Activated B cell treated with CpG ODN at 0.5 μM for 24 hours (primary cell): ENCODE measurements around the gene PLEK2. TPM values are rescaled to one million over a fixed set of nuclear protein-coding genes. Genes with fewer than 3 reads are reported as not detected.

Experiments used
- ATAC-seq: fragments of 200-7000 bp; cut with Tn5 transposase; one replicate; pipeline ENCODE4 v1.10.0; 2021; ENCODE audit warnings: low read depth, mild to moderate bottlenecking, moderate library complexity
- CTCF ChIA-PET: fragments of 350-600 bp; sonication (Branson Sonifier 250); formaldehyde crosslinking; loops from one replicate; lab custom pipeline; 2021; ENCODE audit warnings: antibody characterized with exemption; lab: Charles Lee
- POLR2A ChIA-PET: fragments of 350-600 bp; sonication (Branson Sonifier 250); formaldehyde crosslinking; loops from one replicate; lab custom pipeline; 2021; ENCODE audit warnings: antibody characterized with exemption; lab: Charles Lee
- DNase-seq: peaks from one replicate; pipeline ENCODE4 v3.0.0; 2022
- H3K27ac Mint-ChIP-seq: one replicate; pipeline ENCODE4 v1.8.0; 2020; ENCODE audit warnings: mixed read lengths
- H3K27me3 Mint-ChIP-seq: one replicate; pipeline ENCODE4 v1.8.0; 2021; ENCODE audit warnings: mixed read lengths
- H3K36me3 Mint-ChIP-seq: one replicate; pipeline ENCODE4 v1.8.0; 2021; ENCODE audit warnings: low read depth, mixed read lengths
- H3K4me1 Mint-ChIP-seq: one replicate; pipeline ENCODE4 v1.8.0; 2021; ENCODE audit warnings: mixed read lengths
- H3K4me3 Mint-ChIP-seq: one replicate; pipeline ENCODE4 v1.8.0; 2020; ENCODE audit warnings: mild to moderate bottlenecking, mixed read lengths
- H3K9me3 Mint-ChIP-seq: one replicate; pipeline ENCODE4 v1.8.0; 2020; ENCODE audit warnings: mixed read lengths
- intact Hi-C: fragments of 100-400 bp; cut with micrococcal nuclease; formaldehyde crosslinking; loops from one replicate; pipeline ENCODE4 v1.15.1; 2024
- total RNA-seq: library from RNA; stranded (reverse); gene quantifications from 2 replicates; pipeline ENCODE4 v1.2.3, GENCODE V29; 2022
- TF ChIP-seq, protein P1 (sequence below): fragments of 200-600 bp; IDR thresholded peaks from one replicate; pipeline ENCODE4 v1.8.0; 2022; ENCODE audit warnings: antibody characterized with exemption, mild to moderate bottlenecking

PLEK2 gene
- total RNA-seq, 1 donor from 2014 or later: not detected

GRCh38 chr14:67395086-67395875 is 16.7 kb downstream of the PLEK2 start:
- DNase-seq (no peak), ATAC-seq (no peak)
- no peaks in the 10 kb centered on the region for H3K4me1 Mint-ChIP-seq
- peaks cover 11% of the 10 kb centered on the region for H3K27me3 Mint-ChIP-seq
- H3K27ac Mint-ChIP-seq: no peak overlapping the region
- CTCF ChIA-PET: no interaction called here
- intact Hi-C loops: loop anchor here (1.0 kb wide), 1 partner anchor 28 kb away; no protein-coding TSS in a partner anchor
- H3K36me3 Mint-ChIP-seq: no peaks in the 10 kb centered on the region
- no peaks in the 10 kb centered on the region for H3K9me3 Mint-ChIP-seq
- H3K4me3 Mint-ChIP-seq: no peak overlapping the region
- POLR2A ChIA-PET: no interaction called here
- TF ChIP-seq, protein P1, sequence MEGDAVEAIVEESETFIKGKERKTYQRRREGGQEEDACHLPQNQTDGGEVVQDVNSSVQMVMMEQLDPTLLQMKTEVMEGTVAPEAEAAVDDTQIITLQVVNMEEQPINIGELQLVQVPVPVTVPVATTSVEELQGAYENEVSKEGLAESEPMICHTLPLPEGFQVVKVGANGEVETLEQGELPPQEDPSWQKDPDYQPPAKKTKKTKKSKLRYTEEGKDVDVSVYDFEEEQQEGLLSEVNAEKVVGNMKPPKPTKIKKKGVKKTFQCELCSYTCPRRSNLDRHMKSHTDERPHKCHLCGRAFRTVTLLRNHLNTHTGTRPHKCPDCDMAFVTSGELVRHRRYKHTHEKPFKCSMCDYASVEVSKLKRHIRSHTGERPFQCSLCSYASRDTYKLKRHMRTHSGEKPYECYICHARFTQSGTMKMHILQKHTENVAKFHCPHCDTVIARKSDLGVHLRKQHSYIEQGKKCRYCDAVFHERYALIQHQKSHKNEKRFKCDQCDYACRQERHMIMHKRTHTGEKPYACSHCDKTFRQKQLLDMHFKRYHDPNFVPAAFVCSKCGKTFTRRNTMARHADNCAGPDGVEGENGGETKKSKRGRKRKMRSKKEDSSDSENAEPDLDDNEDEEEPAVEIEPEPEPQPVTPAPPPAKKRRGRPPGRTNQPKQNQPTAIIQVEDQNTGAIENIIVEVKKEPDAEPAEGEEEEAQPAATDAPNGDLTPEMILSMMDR: no peak

GRCh38 chr14:67393689-67394088 is 18.3 kb downstream of the PLEK2 start:
- Mint-ChIP-seq H3K9me3 (no peaks in the 10 kb centered on the region), H3K27ac (no peak overlapping the region), H3K4me3 (no peak overlapping the region), H3K27me3 (peaks cover 7% of the 10 kb centered on the region), H3K4me1 (no peaks in the 10 kb centered on the region), H3K36me3 (no peaks in the 10 kb centered on the region)
- CTCF ChIA-PET: no interaction called here
- ATAC-seq (no peak), DNase-seq (no peak)
- intact Hi-C loops: no loop called here
- POLR2A ChIA-PET: no interaction called here
- TF ChIP-seq, protein P1: no peak

DNA sequence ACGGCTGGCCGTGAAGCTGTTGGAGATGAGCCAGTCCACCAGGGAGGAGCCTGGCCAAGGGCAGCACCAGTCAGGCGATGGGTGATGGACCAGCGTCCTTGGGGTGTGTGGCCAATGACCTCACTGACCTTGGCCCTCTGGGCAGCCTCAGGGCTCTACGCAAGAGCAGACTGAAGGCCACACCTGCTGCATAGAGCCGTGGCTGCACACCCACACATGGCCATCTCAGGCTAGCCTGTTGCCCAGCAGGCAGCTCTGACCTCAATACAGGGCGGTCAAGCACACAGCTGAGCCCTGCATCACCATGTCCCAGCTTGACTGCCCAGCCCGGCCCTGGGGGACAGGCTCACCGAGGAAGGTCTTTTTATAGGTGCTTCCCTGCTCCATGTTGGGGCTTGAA is 19.2 kb downstream of the PLEK2 start:
- H3K9me3 Mint-ChIP-seq: no peaks in the 10 kb centered on the region
- CTCF ChIA-PET: no interaction called here
- DNase-seq (no peak), ATAC-seq (no peak)
- H3K4me3 Mint-ChIP-seq: no peak overlapping the region
- no peaks in the 10 kb centered on the region for H3K4me1 Mint-ChIP-seq
- no peak overlapping the region for H3K27ac Mint-ChIP-seq
- peaks cover 3% of the 10 kb centered on the region for H3K36me3 Mint-ChIP-seq
- intact Hi-C loops: no loop called here
- TF ChIP-seq, protein P1: no peak
- H3K27me3 Mint-ChIP-seq: peaks cover 2% of the 10 kb centered on the region
- POLR2A ChIA-PET: no interaction called here

GRCh38 chr14:67392123-67392522 is 19.8 kb downstream of the PLEK2 start:
- ChIA-PET POLR2A (no interaction called here), CTCF (no interaction called here)
- no peaks in the 10 kb centered on the region for H3K4me1 Mint-ChIP-seq
- H3K36me3 Mint-ChIP-seq: peaks cover 8% of the 10 kb centered on the region
- H3K4me3 Mint-ChIP-seq: no peak overlapping the region
- DNase-seq (no peak), ATAC-seq (no peak)
- no peaks in the 10 kb centered on the region for H3K9me3 Mint-ChIP-seq
- intact Hi-C loops: no loop called here
- TF ChIP-seq, protein P1: no peak
- no peak overlapping the region for H3K27ac Mint-ChIP-seq
- H3K27me3 Mint-ChIP-seq: no peaks in the 10 kb centered on the region

GRCh38 chr14:67391268-67391667 is 20.7 kb downstream of the PLEK2 start:
- ChIA-PET CTCF (no interaction called here), POLR2A (no interaction called here)
- Mint-ChIP-seq H3K27me3 (no peaks in the 10 kb centered on the region), H3K4me1 (no peaks in the 10 kb centered on the region), H3K4me3 (no peak overlapping the region), H3K9me3 (no peaks in the 10 kb centered on the region), H3K27ac (no peak overlapping the region), H3K36me3 (peaks cover 16% of the 10 kb centered on the region)
- intact Hi-C loops: no loop called here
- ATAC-seq (no peak), DNase-seq (no peak)
- TF ChIP-seq, protein P1: no peak
